Middle frontal gyrus (tissue), 1 donor: ENCODE measurements around the gene SFTPA2.
"Not testable (repeated sequence)": the region's sequence is repeated elsewhere in the genome, so short reads cannot be mapped to it uniquely, and the experiment has no call there.

ENCODE experiments used
- DNase-seq: peaks from one replicate; pipeline ENCODE4 v3.0.0-alpha.2; 2015; ENCODE audit warnings: low spot score; ENCODE audit errors: extremely low spot score

Gene SFTPA2

GRCh38 chr10:79559726-79560125 is 481 bp downstream of the SFTPA2 start:
- no peak for DNase-seq

GRCh38 chr10:79556961-79557360 is 3.2 kb downstream of the SFTPA2 start:
- DNase-seq, result not testable (repeated sequence)

GRCh38 chr10:79555354-79556309 is 4.6 kb downstream of the SFTPA2 start:
- no peak for DNase-seq

GRCh38 chr10:79552143-79552542 is 8.1 kb downstream of the SFTPA2 start:
- DNase-seq, result no peak

GRCh38 chr10:79547973-79548372 is 12.2 kb downstream of the SFTPA2 start:
- DNase-seq, result no peak

- DNase-seq, result not testable (repeated sequence)
Measured at GRCh38 chr10:79547128-79547527, 13.1 kb downstream of the SFTPA2 start.

GRCh38 chr10:79544926-79545659 is 15.1 kb downstream of the SFTPA2 start:
- not testable (repeated sequence) for DNase-seq

- not testable (repeated sequence) for DNase-seq
Measured at GRCh38 chr10:79544408-79544807, 15.8 kb downstream of the SFTPA2 start.

GRCh38 chr10:79542626-79543025 is 17.6 kb downstream of the SFTPA2 start:
- no peak for DNase-seq

GRCh38 chr10:79540930-79541329 is 19.3 kb downstream of the SFTPA2 start:
- not testable (repeated sequence) for DNase-seq

GRCh38 chr10:79538311-79538710 is 21.9 kb downstream of the SFTPA2 start:
- not testable (repeated sequence) for DNase-seq

GRCh38 chr10:79533903-79534175 is 26.4 kb downstream of the SFTPA2 start:
- not testable (repeated sequence) for DNase-seq

- not testable (repeated sequence) for DNase-seq
Measured at GRCh38 chr10:79533142-79533902, 26.9 kb downstream of the SFTPA2 start.

- DNase-seq, result not testable (repeated sequence)
Measured at GRCh38 chr10:79528261-79528660, 31.9 kb downstream of the SFTPA2 start.

- DNase-seq, result not testable (repeated sequence)
Measured at GRCh38 chr10:79525049-79525710, 35.0 kb downstream of the SFTPA2 start.

- DNase-seq, result not testable (repeated sequence)
Measured at GRCh38 chr10:79523157-79523853, 36.9 kb downstream of the SFTPA2 start.

GRCh38 chr10:79522464-79522863 is 37.7 kb downstream of the SFTPA2 start:
- not testable (repeated sequence) for DNase-seq

GRCh38 chr10:79521751-79522150 is 38.5 kb downstream of the SFTPA2 start:
- DNase-seq, result not testable (repeated sequence)

- not testable (repeated sequence) for DNase-seq
Measured at GRCh38 chr10:79517567-79517966, 42.6 kb downstream of the SFTPA2 start.

GRCh38 chr10:79516532-79517205 is 43.5 kb downstream of the SFTPA2 start:
- DNase-seq, result not testable (repeated sequence)
